ENCODE data around the gene DBF4B.

DNA sequence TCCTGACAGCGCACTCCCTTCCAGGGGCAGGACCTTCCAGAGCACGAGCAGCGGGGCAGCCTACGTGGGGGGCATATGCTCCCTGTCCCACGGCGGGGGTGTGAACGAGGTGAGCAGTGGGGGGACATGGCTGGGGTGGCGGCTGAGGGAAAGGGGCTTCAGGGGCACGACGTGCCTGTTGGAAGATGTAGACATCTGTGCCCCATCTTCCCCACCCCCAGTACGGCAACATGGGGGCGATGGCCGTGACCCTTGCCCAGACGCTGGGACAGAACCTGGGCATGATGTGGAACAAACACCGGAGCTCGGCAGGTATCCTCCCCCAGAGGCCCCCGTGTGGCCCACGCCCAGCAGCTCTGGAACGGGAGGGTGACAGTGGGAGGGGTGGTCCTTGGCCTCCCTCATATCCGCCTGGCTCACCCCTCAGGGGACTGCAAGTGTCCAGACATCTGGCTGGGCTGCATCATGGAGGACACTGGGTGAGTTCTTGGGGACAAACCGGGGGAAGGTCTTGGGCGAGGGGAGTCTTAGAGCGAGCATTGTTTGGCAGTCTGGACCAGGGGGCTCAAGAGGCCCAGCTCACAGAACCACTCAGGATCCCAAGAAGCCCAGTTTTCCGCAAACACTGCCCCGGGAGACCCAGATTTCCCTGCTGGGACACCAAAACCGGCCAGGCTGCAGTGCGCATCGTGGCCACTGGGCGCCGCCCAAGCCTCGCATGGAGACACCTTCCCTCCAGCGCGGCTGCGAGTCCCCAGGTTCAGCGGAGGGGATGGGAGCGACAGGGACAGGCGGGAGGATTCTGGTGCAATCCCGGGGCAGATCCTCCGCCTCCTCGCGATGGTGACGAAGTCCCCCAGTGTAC lies 66.0 kb downstream of the DBF4B start:
- TF ChIP-seq POLR2AphosphoS5 (IDR thresholded peaks at IDR 0.05), result no peak
- TF ChIP-seq, protein P1, sequence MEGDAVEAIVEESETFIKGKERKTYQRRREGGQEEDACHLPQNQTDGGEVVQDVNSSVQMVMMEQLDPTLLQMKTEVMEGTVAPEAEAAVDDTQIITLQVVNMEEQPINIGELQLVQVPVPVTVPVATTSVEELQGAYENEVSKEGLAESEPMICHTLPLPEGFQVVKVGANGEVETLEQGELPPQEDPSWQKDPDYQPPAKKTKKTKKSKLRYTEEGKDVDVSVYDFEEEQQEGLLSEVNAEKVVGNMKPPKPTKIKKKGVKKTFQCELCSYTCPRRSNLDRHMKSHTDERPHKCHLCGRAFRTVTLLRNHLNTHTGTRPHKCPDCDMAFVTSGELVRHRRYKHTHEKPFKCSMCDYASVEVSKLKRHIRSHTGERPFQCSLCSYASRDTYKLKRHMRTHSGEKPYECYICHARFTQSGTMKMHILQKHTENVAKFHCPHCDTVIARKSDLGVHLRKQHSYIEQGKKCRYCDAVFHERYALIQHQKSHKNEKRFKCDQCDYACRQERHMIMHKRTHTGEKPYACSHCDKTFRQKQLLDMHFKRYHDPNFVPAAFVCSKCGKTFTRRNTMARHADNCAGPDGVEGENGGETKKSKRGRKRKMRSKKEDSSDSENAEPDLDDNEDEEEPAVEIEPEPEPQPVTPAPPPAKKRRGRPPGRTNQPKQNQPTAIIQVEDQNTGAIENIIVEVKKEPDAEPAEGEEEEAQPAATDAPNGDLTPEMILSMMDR (IDR thresholded peaks at IDR 0.05), result peak; percentile 98 to 99 (median 99)
